IMR-90 (cell line): ENCODE data around the gene ABCB4. TPM values are rescaled to one million over a fixed set of nuclear protein-coding genes. Genes with fewer than 3 reads are reported as not detected.

Experiments
- ATAC-seq: fragments of 200-7000 bp; cut with Tn5 transposase; 2 replicates; pipeline ENCODE4 v1.9.1; 2020; ENCODE audit warnings: low read depth, mild to moderate bottlenecking, moderate library complexity
- BruUV-seq: library from RNA; stranded (reverse); fragments of 400-500 nt; replicated peaks from 2 replicates; lab custom pipeline; 2021; lab: Mats Ljungman, UMichigan
- CTCF ChIA-PET: fragments of 300-600 bp; formaldehyde crosslinking; extraction: SDS; loops from one replicate; lab custom pipeline; 2021; ENCODE audit warnings: antibody characterized with exemption; lab: Yijun Ruan, JAX
- POLR2A ChIA-PET: fragments of 300-600 bp; sonication (Branson Sonifier 250); formaldehyde crosslinking; loops from one replicate; lab custom pipeline; 2022; ENCODE audit warnings: antibody characterized with exemption; ENCODE audit not compliant: unreplicated experiment; lab: Charles Lee
- DNase-seq: peaks from one replicate; pipeline ENCODE4 v3.0.0; 2013
- H2AFZ ChIP-seq: replicated peaks from 2 replicates; pipeline ENCODE3; 2013; ENCODE audit warnings: low read length, mild to moderate bottlenecking; ENCODE audit not compliant: poor library complexity
- H2AK5ac ChIP-seq: 2 replicates; pipeline ENCODE4 v1.6.1; 2013; ENCODE audit warnings: low read depth, low read length, inconsistent platforms
- H2AK9ac ChIP-seq: replicated peaks from 2 replicates; pipeline ENCODE3; 2013; ENCODE audit warnings: mild to moderate bottlenecking, low read depth, low read length, moderate library complexity; ENCODE audit not compliant: poor library complexity
- H2BK120ac ChIP-seq: 2 replicates; pipeline ENCODE4 v1.6.1; 2013; ENCODE audit warnings: low read depth, low read length, inconsistent platforms
- H2BK15ac ChIP-seq: 3 replicates; pipeline ENCODE4 v1.6.1; 2013; ENCODE audit warnings: low read depth, low read length, inconsistent platforms
- H2BK20ac ChIP-seq: 2 replicates; pipeline ENCODE4 v1.6.1; 2013; ENCODE audit warnings: low read depth, mild to moderate bottlenecking, inconsistent platforms, low read length, moderate library complexity
- H2BK5ac ChIP-seq: 2 replicates; pipeline ENCODE4 v1.6.1; 2013; ENCODE audit warnings: mild to moderate bottlenecking, low read depth, low read length, inconsistent platforms; ENCODE audit not compliant: poor library complexity, severe bottlenecking
- H3K14ac ChIP-seq: replicated peaks from 2 replicates; pipeline ENCODE4 v1.6.1; 2013; ENCODE audit warnings: low read depth, low read length, inconsistent platforms
- H3K18ac ChIP-seq: 2 replicates; pipeline ENCODE4 v1.6.1; 2013; ENCODE audit warnings: low read depth, low read length, control low read depth
- H3K23ac ChIP-seq: 2 replicates; pipeline ENCODE4 v1.6.1; 2013; ENCODE audit warnings: low read depth, low read length, inconsistent platforms
- H3K27ac ChIP-seq: 2 replicates; pipeline ENCODE4 v1.5.1; 2013; ENCODE audit warnings: mild to moderate bottlenecking, control low read depth, low read length; ENCODE audit not compliant: insufficient read depth
- H3K27me3 ChIP-seq: 2 replicates; pipeline ENCODE4 v1.6.1; 2013; ENCODE audit warnings: low read length; ENCODE audit not compliant: control insufficient read depth, insufficient read depth
- H3K36me3 ChIP-seq: 2 replicates; pipeline ENCODE4 v1.6.1; 2013; ENCODE audit warnings: low read length, mixed read lengths; ENCODE audit not compliant: control insufficient read depth, insufficient read depth
- H3K4ac ChIP-seq: 2 replicates; pipeline ENCODE4 v1.6.1; 2013; ENCODE audit warnings: low read depth, low read length, inconsistent platforms
- H3K4me1 ChIP-seq: 2 replicates; pipeline ENCODE4 v1.6.1; 2013; ENCODE audit warnings: low read length, mixed read lengths; ENCODE audit not compliant: control insufficient read depth, insufficient read depth
- H3K4me2 ChIP-seq: 2 replicates; pipeline ENCODE4 v1.6.1; 2013; ENCODE audit warnings: low read depth, mild to moderate bottlenecking, control low read depth, low read length, moderate library complexity
- H3K4me3 ChIP-seq: 2 replicates; pipeline ENCODE4 v1.5.1; 2013; ENCODE audit warnings: low read depth, mild to moderate bottlenecking, control low read depth, low read length, moderate library complexity; ENCODE audit not compliant: insufficient read depth
- H3K56ac ChIP-seq: 2 replicates; pipeline ENCODE4 v1.6.1; 2013; ENCODE audit warnings: low read length, inconsistent platforms; ENCODE audit not compliant: insufficient read depth; ENCODE audit errors: extremely low read depth
- H3K79me1 ChIP-seq, 2 experiments: 2 replicates each; pipeline ENCODE4 v1.6.1; 2013; ENCODE audit warnings: low read length in 2 of 2, inconsistent platforms in 1 of 2, low read depth in 1 of 2
- H3K9ac ChIP-seq: 2 replicates; pipeline ENCODE4 v1.6.1; 2013; ENCODE audit warnings: low read depth, low read length, control low read depth
- H3K9me1 ChIP-seq: 2 replicates; pipeline ENCODE4 v1.6.1; 2013; ENCODE audit warnings: low read length, inconsistent platforms; ENCODE audit not compliant: insufficient read depth
- H3K9me3 ChIP-seq: 2 replicates; pipeline ENCODE4 v1.6.1; 2013; ENCODE audit warnings: low read length; ENCODE audit not compliant: control insufficient read depth, insufficient read depth
- H4K20me1 ChIP-seq: 2 replicates; pipeline ENCODE4 v1.6.1; 2013; ENCODE audit warnings: low read length, inconsistent platforms; ENCODE audit not compliant: insufficient read depth
- H4K5ac ChIP-seq: 2 replicates; pipeline ENCODE4 v1.6.1; 2013; ENCODE audit warnings: mild to moderate bottlenecking, low read depth, low read length, control low read depth
- H4K8ac ChIP-seq, 2 experiments: 2 replicates each; pipeline ENCODE4 v1.6.1; 2013; ENCODE audit warnings: low read depth in 2 of 2, low read length in 2 of 2, control low read depth in 1 of 2, inconsistent platforms in 1 of 2
- H4K91ac ChIP-seq: 2 replicates; pipeline ENCODE4 v1.6.1; 2013; ENCODE audit warnings: low read depth, low read length, inconsistent platforms; ENCODE audit not compliant: insufficient read depth
- BHLHE40 ChIP-seq: fragments of 150-350 bp; IDR thresholded peaks from 2 replicates; pipeline ENCODE4 v1.6.1; 2016; ENCODE audit warnings: mild to moderate bottlenecking, low read depth, low read length
- ELK1 ChIP-seq: fragments of 150-350 bp; IDR thresholded peaks from 2 replicates; pipeline ENCODE4 v1.6.1; 2016; ENCODE audit warnings: low read depth, mild to moderate bottlenecking, low read length, moderate library complexity, borderline replicate concordance
- FOS ChIP-seq: fragments of 150-350 bp; IDR thresholded peaks from 2 replicates; pipeline ENCODE4 v1.6.1; 2016; ENCODE audit warnings: low read depth, low read length
- MAFK ChIP-seq: IDR thresholded peaks from 2 replicates; pipeline ENCODE4 v1.6.1; 2012; ENCODE audit warnings: low read depth, low read length, improper control_type of control experiment
- MAZ ChIP-seq: IDR thresholded peaks from 2 replicates; pipeline ENCODE4 v1.6.1; 2012; ENCODE audit warnings: low read depth, mild to moderate bottlenecking, low read length, improper control_type of control experiment, moderate library complexity, borderline replicate concordance
- MXI1 ChIP-seq: IDR thresholded peaks from 2 replicates; pipeline ENCODE4 v1.6.1; 2012; ENCODE audit warnings: low read depth, mild to moderate bottlenecking, low read length, moderate library complexity, borderline replicate concordance
- NFE2L2 ChIP-seq: fragments of 150-350 bp; IDR thresholded peaks from 2 replicates; pipeline ENCODE4 v1.6.1; 2016; ENCODE audit warnings: low read depth, mild to moderate bottlenecking, low read length
- RAD21 ChIP-seq: IDR thresholded peaks from 2 replicates; pipeline ENCODE4 v1.6.1; 2012; ENCODE audit warnings: low read length, improper control_type of control experiment
- RCOR1 ChIP-seq: IDR thresholded peaks from 2 replicates; pipeline ENCODE4 v1.6.1; 2012; ENCODE audit warnings: mild to moderate bottlenecking, low read length, improper control_type of control experiment; ENCODE audit not compliant: insufficient replicate concordance
- RFX5 ChIP-seq: IDR thresholded peaks from 2 replicates; pipeline ENCODE4 v1.8.0; 2012; ENCODE audit warnings: low read depth, mild to moderate bottlenecking, low read length, moderate library complexity
- SMC3 ChIP-seq: fragments of 150-350 bp; IDR thresholded peaks from 2 replicates; pipeline ENCODE4 v1.6.1; 2016; ENCODE audit warnings: low read depth, mild to moderate bottlenecking, antibody characterized with exemption, low read length, moderate library complexity
- WGBS, 2 experiments: methylation state at CpG; one replicate each; pipeline versions ENCODE4 v1.1.5 to v1.1.7; 2013; ENCODE audit warnings: missing lambda C conversion rate in 2 of 2; ENCODE audit not compliant: insufficient read length in 1 of 2; ENCODE audit errors: extremely low coverage in 2 of 2; 5-methylcytosine and 5-hydroxymethylcytosine counted together
- dilution Hi-C: fragments of 300-500 bp; cut with HindIII; formaldehyde crosslinking; loops from one replicate; pipeline ENCODE4 v1.14.3; 2018; ENCODE audit warnings: low sequenced_read_pairs; ENCODE audit not compliant: unreplicated experiment
- in situ Hi-C: fragments of 300-500 bp; cut with MboI; formaldehyde crosslinking; loops from 3 replicates; pipeline ENCODE4 v1.14.3; 2019; ENCODE audit warnings: low sequenced_read_pairs, inconsistent platforms, mixed read lengths
- intact Hi-C: fragments of 100-400 bp; cut with micrococcal nuclease; formaldehyde crosslinking; loops from 2 replicates; pipeline ENCODE4 v1.10.0; 2022
- polyA plus RNA-seq, 3 experiments: library from polyadenylated mRNA; depleted of rRNA; stranded (reverse); fragments of >200 nt; gene quantifications; 2 replicates each; pipeline ENCODE4 v1.2.3, GENCODE V29; 2012; ENCODE audit warnings: low replicate concordance in 1 of 3
- total RNA-seq: library from RNA; depleted of rRNA; stranded (reverse); fragments of >200 nt; gene quantifications from 2 replicates; pipeline ENCODE4 v1.2.3, GENCODE V29; 2012

Gene ABCB4
- total and polyA plus RNA-seq, 2 of the 4 experiments (the other 2 are of a cell fraction) = not detected

GRCh38 chr7:87363342-87363741 is 112.1 kb downstream of the ABCB4 start:
- in situ Hi-C loops = no loop called here
- Histone ChIP-seq H4K8ac (no peak overlapping the region), H2BK120ac (no peak overlapping the region), H3K4ac (no peak overlapping the region), H3K23ac (no peak overlapping the region), H3K4me3 (no peak overlapping the region), H2AFZ (no peak overlapping the region), H2BK20ac (no peak overlapping the region), H3K9me1 (no peaks in the 10 kb centered on the region; the same call in 1 of the 2 replicates), H4K5ac (no peak overlapping the region), H3K9me3 (no peaks in the 10 kb centered on the region), H2BK5ac (no peak overlapping the region), H2AK5ac (no peak overlapping the region), H3K4me1 (peaks cover 2% of the 10 kb centered on the region), H2BK15ac (no peak overlapping the region), H3K27ac (no peak overlapping the region), H3K4me2 (no peak overlapping the region), H4K91ac (no peak overlapping the region), H3K14ac (no peak overlapping the region), H3K18ac (no peak overlapping the region), H3K56ac (no peak overlapping the region), H4K20me1 (no peaks in the 10 kb centered on the region), H3K36me3 (peaks cover 17% of the 10 kb centered on the region), H3K79me1 (no peaks in the 10 kb centered on the region), H3K27me3 (no peaks in the 10 kb centered on the region), H3K9ac (no peak overlapping the region), H2AK9ac (no peak overlapping the region)
- TF ChIP-seq NFE2L2 = no peak
- no peak for TF ChIP-seq RAD21
- no peak for TF ChIP-seq RCOR1
- TF ChIP-seq MAFK = no peak
- no peak for TF ChIP-seq RFX5
- TF ChIP-seq MXI1 = no peak
- no peak for TF ChIP-seq SMC3
- no peak for TF ChIP-seq MAZ
- TF ChIP-seq FOS = no peak
- TF ChIP-seq ELK1 = no peak
- TF ChIP-seq BHLHE40 = no peak
- DNase-seq = no peak
- no TSS peak for BruUV-seq
- ChIA-PET POLR2A (no interaction called here), CTCF (no interaction called here)
- no CpG with 5 or more reads among the region's 1 CpG for WGBS, 2 experiments
- intact Hi-C loops = no loop called here
- dilution Hi-C loops = no loop called here
- ATAC-seq = no peak
